Retina (tissue), 1 donor: Measurements from ENCODE around the gene IGF2R.
A peak's percentile ranks its signal among the peaks of the same experiment; 100 is the strongest.
"Not testable (repeated sequence)": the region's sequence is repeated elsewhere in the genome, so short reads cannot be mapped to it uniquely, and the experiment has no call there.

Source experiments
- DNase-seq: peaks from one replicate; pipeline ENCODE4 v3.0.0-alpha.2; 2016

IGF2R gene

GRCh38 chr6:160128125-160128683, 159.3 kb downstream of the IGF2R start:
- no peak for DNase-seq

GRCh38 chr6:160128879-160129516, 160.1 kb downstream of the IGF2R start:
- no peak for DNase-seq

DNA sequence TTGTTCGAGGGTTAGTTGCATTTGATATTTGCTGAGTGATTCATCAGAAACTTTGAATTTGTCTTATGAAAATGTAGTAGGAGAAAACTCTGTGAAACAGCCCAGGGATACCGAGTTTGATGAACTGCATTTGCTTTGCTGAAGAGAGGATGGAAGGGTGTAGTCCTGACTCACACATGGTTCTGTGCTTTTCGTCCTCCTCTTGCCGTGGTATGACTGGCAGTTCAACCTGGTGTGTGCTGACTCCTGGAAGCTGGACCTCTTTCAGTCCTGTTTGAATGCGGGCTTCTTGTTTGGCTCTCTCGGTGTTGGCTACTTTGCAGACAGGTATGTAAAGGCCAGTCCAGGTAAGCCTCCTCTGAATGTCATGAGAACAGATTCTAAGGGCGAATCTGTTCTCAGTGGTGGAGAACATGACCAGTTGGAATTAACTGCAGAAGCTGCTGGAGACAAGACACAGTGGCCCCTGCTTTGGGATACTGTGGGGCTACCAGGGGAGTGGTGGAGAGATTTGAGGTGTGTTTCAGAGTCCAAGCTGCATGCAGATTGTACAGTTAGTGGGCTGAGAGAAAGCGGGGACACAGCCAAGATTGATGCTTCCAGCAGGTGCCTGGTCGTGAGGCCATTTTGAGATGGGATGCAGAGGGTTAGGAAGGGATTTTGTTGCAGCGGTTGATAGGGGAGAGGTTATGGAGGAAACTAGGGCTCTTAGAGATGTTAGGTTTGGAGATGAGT, 161.2 kb downstream of the IGF2R start:
- no peak for DNase-seq

DNA sequence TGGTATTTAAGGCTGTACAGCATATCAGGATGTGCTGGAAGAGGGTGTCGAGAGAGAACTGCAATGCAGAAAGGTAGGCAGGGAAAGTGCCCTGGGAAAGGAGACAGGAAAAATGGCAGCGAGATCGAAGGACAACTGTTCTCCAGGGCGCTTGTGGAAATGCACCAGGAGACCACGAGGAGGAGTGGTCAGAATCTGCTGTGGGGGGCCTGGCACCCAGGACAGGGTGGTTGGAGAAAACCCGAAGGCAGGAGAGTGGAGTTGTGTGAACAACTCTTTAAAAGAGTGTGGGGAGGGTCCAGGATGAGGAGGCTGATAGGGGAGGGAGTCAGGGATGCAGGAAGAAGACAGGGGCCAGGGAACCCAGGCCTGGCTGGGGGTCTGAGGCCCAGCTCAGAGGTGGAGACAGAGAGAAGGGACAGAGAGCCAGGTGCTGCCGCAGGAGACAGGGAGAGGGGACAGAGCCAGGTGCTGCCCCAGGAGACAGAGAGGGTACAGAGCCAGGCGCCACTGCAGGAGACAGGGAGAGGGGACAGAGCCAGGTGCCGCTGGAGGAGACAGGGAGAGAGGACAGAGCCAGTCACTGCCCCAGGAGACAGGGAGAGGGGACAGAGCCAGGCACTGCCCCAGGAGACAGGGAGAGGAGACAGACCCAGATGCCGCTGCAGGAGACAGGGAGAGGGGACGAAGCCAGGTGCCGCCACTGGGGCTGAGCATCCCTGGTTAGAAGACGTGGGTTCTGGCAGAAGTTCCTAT, 162.0 kb downstream of the IGF2R start:
- no peak for DNase-seq

GRCh38 chr6:160131636-160132296, 162.9 kb downstream of the IGF2R start:
- no peak for DNase-seq

DNA sequence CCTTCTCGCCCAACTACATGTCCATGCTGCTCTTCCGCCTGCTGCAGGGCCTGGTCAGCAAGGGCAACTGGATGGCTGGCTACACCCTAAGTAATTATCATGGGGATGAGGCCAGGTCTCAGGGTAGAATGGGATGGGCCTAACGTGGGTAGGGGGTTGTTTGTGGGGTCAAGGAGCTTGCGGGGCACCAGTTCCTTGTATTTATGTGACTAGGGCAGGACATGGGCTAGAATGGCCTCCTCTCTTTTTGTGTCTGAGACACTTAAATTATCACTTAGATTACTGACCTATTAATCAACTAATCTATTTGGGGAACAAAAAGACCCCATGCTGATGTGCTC, 163.4 kb downstream of the IGF2R start:
- no peak for DNase-seq

DNA sequence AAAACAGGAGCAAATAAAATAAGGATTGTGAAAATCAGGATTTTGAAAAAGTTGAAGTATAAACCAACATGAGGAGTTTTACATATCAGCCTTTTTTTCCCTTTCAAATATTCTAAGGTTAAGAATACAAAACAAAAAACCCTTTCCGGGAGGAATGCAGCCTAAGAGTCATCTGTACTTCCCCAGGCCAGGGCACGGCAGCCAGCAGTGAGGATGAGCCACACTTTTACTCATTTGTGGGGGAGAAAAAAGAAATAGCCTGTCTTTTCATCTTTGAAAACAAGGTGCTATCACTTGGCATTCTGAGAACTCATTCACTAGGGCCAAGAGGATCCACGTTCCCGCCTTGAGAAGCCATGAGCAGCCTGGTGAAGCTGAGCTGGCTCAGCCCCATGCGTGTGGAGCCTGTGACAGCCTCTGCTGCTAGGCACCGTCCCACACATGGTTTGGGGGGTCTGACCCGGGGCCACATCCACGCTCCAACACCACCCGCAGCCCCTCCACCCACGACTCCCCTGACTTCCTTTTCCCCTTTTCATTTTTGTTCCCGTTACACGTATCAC, 164.0 kb downstream of the IGF2R start:
- no peak for DNase-seq

DNA sequence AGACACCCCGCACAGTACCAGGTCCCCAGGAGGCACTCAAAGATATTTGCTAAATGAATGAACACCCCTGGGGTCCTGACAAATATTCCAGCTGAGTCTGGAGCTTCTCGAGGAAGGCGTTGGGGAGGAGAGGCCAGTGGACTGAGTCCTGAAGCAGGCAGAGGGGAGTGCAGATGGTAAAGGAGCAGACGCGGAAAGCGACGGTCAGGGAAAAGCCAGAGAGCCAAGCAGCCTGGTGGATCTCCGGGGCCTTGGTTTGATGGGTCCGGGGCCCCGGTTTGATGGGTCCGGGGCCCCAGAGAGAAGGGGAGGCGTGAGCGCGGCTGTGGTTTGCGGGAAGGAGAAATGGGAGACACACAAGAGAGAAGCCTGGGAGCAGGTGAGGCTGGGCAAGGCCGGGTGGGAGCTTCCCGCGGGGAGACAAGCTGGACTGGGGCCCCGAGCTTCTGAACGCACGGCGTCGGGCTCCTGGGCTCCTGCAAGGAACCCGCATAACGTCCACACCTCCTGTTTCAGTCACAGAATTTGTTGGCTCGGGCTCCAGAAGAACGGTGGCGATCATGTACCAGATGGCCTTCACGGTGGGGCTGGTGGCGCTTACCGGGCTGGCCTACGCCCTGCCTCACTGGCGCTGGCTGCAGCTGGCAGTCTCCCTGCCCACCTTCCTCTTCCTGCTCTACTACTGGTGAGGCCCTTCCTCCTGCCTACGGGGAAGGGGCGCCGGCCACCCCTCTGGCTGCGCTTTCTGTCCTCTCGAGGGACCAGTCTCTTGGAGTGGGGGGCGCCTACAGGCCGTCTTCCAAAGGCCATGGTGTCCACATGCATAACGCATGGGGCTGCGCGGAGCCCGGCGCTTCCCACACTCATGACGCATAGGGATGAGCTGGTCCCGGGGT, 164.8 kb downstream of the IGF2R start:
- DNase-seq, result no peak

DNA sequence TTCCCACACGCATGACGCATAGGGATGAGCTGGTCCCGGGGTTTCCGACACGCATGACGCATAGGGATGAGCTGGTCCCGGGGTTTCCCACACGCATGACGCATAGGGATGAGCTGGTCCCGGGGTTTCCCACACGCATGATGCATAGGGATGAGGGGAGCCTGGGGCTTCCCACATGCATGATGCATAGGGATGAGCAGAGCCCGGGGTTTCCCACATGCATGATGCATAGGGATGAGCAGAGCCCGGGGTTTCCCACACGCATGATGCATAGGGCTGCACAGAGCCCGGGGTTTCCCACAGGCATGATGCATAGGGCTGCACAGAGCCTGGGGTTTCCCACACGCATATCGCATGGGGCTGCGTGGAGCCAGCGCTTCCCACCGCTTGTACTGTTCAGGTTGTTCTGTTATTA, 165.5 kb downstream of the IGF2R start:
- not testable (repeated sequence) for DNase-seq

DNA sequence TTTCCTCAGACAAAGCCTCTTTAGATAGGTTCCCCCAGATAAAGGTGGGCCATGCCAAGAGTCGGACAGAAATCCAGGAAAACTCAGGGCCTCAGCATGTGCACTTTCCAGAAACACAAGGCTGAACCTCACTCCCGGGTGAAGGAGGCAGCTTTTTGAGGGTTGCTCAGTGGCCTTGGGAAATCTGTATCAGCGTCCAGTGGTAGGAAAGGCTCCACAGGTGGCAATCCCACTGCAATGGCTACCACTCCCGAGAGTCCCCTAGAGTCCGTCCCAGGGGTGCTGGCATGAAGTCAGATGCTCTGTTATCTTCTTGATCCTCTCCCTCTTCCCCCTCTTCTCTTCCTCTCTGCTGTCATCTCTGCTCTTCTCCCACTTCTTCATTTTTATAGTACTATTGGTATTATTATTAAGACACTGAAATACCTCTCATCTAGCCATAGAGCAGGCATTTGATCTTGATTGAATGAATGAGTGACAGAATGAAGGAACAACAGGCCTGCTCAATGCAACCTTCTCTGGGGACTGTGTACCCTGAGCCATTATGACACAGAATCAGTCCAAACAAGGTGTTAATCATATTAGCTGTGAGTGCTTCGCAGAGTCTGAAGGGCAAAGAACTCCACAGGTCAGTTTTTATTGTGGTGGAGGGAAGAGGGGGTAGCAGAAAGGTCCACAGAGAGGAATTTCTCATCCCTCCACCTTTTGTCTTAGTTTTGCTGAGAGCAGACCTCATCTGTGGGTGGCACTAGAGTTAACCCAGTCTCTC, 166.1 kb downstream of the IGF2R start:
- DNase-seq, result no peak

- DNase-seq, result no peak
Measured at GRCh38 chr6:160135907-160136655, 167.2 kb downstream of the IGF2R start.

GRCh38 chr6:160137130-160137988, 168.5 kb downstream of the IGF2R start:
- DNase-seq, result no peak

DNA sequence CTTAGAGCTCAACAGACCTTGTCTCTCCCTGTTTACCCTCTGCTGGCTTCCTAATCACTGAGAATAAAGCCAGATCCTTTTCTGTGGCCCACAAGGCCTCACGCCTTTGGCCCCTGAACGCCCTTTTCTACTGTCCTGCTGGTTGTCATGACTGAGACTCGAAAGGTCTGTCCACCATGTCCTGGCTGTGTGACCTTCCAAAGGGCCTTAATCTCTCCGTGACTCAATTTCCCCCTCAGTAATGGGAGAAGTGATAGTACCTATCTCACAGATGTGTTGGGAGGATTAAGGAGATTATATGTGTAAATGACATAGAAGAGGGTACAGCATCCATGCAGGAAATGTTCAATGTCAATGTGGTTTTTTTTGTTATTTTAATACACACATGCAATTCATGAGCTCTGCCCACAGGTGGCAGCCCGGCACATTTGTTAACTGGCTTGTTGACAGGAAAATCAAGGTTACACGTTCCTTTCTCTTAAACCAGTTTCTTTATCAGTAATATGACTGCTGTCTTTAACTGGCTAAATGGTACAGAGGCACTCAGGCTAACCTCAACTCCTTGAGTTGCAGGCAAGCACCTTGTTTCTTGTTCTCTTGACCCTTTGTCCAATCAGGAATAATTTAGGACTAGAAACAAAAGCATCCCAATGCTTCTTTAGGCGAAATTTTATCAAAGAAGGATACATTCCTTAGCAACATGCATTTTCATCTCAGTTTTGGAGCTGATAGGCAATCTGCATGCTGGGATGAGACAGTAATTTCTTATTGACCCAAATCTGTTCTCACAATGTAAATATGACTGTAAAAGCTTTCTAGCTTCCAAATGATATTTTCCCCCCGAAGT, 169.3 kb downstream of the IGF2R start:
- DNase-seq, result peak; percentile 48

DNA sequence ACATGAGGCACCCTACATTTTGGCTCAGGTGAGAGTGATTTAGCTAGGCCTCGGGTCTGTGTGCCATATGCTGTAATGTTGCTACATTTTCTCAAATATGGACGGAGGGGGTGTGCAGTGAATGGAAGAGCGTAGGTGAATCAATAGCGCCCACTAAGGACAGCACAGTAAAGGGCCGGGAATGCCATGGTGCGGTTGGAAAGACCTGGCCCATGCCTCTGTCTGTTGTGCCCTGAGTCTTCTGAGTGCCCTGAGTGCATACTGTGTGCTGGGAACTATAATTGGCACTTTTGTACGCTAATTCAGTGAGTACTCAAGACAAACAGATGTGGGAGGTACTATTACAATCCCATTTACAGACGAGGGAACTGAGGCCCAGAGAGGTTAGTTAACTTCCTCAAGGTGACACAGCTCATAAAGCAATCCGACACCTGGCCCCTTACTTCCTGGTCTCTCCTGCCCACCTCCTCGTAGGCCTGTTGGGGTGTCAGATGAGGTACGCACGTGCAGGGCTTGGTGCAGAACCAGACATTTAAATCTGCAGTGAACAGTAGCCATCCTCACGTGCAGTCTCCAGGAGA, 170.0 kb downstream of the IGF2R start:
- no peak for DNase-seq

DNA sequence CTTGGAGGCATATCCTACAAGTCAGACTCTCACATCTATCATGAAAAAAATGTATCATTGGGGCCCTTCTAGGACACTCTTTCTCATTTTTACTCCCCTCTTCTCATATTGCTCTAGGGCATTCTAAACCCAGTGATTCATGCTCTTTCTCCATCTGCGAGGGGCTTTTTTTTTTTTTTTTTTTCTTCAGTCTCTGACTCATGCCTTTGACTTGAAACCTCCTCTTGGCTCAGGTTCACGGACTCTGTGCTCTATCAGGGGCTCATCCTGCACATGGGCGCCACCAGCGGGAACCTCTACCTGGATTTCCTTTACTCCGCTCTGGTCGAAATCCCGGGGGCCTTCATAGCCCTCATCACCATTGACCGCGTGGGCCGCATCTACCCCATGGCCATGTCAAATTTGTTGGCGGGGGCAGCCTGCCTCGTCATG, 170.6 kb downstream of the IGF2R start:
- DNase-seq, result no peak

DNA sequence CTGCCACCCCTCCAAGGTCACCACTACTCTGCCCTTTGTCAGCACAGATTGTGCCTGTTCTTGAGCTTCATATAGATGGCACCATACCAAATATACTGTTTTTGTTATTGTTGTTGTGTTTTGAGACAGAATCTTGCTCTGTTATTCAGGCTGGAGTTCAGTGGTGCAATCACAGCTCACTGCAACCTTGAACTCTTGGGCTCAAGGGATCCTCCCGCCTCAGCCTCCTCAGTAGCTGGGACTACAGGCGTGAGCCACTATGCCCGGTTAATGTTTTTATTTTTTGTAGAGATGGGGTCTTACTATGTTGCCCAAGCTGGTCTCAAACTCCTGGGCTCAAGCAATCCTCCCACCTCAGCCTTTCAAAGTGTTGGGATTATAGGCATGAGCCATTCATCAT, 171.6 kb downstream of the IGF2R start:
- not testable (repeated sequence) for DNase-seq

DNA sequence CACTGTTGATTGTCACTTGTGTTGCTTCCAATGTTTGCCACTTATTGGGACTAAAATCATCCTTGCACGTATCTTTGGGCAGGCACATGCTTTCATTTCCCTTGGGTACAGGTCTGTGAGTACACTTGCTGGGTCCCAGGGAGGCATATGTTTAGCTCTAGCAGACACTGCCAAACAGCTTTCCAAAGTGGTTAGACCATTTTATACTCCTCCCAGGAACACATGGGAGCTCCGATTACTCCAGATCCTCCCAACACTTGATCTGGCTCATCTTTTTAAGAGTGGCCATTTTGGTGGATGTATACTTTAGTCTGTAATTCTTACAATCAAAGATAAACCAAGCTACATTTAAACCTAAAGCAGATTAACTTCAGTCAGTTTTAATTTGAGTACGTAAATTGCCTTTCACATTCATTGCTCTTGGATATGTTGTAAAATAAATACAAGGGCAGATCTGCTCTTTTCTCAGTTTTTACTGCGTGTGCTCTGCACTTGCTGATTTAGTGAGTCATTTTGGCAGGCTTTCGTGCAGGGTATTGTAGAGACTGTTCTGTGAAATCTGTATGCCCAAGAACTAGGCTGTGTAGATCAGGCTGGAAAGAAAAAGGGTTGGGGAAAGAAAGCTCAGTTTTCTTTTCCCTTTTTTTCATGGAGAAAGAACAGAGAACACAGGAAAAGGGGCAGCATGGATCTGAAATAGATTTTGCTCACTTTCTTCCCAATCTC, 172.3 kb downstream of the IGF2R start:
- no peak for DNase-seq
